ENCODE results near the gene MT2A.
"Not testable (repeated sequence)": the region's sequence is repeated elsewhere in the genome, so short reads cannot be mapped to it uniquely, and the experiment has no call there.

Gene MT2A

DNA sequence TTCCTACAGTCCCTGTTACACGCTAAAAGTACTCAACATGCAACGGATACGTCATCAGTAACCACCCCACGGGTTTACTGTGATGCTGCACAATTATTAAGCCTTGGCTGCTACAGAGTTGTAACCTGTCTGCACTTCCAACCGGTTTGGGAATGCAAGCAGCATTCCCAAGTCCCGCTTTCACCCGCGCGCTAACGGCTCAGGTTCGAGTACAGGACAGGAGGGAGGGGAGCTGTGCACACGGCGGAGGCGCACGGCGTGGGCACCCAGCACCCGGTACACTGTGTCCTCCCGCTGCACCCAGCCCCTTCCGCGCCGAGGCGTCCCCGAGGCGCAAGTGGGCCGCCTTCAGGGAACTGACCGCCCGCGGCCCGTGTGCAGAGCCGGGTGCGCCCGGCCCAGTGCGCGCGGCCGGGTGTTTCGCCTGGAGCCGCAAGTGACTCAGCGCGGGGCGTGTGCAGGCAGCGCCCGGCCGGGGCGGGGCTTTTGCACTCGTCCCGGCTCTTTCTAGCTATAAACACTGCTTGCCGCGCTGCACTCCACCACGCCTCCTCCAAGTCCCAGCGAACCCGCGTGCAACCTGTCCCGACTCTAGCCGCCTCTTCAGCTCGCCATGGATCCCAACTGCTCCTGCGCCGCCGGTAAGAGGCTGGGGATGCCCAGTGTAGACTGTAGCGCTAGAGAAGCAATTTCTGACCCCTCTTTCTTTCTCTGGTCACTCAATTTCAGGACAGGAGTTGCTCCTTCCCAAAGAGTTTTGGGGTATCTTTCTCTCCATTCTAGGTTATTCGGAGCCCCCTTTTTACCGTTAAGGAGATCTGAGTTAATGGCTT, at the start of gene MT2A:
MT2A (plus strand) TSS at position 542 of the 833 bp plus-strand sequence; CDS start at position 614, 72 bp downstream.
- DNase-seq (ENCODE audit: low spot score) = peak; percentile 92

GRCh38 chr16:56559109-56559508, 49.3 kb upstream of the MT2A start:
- DNase-seq (ENCODE audit: low spot score) = no peak

- no peak for DNase-seq (ENCODE audit: low spot score)
These were observed 47.9 kb upstream of the MT2A start for GRCh38 chr16:56560447-56560846.

DNA sequence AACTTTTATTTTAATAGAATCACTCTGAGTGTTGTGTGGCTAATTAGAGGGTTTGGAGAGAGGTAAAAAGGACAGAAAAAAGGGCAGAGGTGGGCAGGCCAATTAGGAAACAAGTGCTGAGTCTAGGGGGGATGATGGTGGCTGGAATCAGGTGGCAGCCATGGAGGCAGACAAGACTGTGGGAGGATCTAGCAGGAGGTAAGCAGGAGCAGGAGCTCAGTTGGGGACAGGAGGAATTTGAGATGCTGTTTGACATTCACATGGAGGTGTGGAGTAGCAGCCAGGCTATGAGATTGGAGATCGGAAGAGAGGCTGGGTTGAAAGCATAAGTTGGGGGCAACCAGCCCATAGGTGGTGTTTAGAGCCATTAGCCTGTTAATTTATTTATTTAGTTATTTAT, 47.3 kb upstream of the MT2A start:
- no peak for DNase-seq (ENCODE audit: low spot score)

- DNase-seq (ENCODE audit: low spot score) = no peak
These were observed 43.4 kb upstream of the MT2A start, which contains the start of gene MT4 for GRCh38 chr16:56564793-56565477. MT4 (plus strand) TSS chr16:56565073; CDS start chr16:56565129, 56 bp downstream.

DNA sequence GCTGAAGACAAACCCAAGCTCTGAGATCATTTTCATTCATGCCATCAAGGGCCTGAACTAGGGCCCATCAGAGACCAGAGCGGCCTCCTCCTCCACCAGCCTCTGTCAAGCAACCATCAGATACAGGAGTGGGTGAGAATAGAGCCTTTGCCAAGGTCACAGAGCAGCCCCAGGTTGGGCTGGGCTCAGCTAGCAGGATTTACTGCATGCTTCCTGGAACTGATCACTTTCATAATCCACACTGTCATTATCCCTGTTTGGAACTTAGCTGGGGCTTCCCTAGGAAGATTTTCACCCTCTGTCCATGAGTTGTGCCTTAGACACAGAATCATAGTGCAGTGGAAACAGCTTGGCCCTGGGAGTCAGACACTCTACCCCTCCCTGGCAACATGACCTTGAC, 38.4 kb upstream of the MT2A start:
- no peak for DNase-seq (ENCODE audit: low spot score)

DNA sequence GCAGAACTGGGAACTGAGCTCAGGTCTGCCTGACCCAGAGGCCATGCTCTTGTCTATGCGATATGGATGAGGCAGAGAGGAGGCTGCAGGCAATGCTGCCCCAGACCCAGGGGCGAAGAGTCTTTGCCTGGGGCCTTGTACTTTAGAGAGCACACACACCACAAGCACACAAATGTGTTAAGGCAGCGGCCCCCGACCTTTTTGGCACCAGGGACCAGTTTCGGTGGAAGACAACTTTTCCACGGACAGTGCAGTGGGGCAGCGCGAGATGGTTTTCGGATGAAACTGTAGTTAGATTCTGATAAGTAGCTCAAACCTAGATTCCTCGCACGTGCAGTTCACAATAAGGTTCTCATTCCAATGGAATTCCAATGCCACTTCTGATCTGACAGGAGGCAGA, 36.9 kb upstream of the MT2A start:
- DNase-seq (ENCODE audit: low spot score) = no peak

DNA sequence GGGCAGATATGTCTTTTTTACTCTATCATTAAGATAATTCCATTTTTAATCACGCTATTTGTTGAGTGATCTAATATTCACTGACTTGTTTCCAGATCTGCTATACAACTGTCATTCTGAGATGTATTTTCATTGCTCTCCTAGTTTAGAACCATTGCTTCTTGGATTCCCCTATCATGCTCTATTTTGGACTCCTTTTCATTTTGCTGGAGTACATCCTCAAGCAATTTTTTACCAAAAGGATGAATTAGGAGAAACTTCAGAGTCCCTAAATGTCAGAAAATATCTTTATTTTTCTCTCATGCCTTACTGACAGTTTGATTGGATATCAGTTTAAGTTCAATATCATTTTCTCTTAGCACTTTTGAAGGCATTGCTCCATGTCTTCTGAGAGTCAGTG, 33.8 kb upstream of the MT2A start:
- no peak for DNase-seq (ENCODE audit: low spot score)

GRCh38 chr16:56576585-56577299, 31.6 kb upstream of the MT2A start:
- peak; percentile 36 for DNase-seq (ENCODE audit: low spot score)

DNA sequence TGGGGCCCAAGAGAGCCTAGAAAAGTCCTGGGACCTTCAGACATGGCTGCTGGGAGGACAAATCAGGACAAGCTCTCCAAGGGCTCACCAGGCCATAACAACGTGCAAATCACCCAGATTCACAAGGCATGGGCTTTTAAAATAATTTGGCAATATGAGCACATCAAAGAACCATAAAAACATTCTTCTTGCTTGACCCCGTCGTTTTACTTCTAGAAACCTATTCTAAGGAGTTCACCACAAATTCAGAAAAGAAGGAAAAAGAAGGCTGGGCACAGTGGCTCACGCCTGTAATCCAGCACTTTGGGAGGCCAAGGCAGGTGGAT, 31.1 kb upstream of the MT2A start:
- no peak for DNase-seq (ENCODE audit: low spot score)

DNA sequence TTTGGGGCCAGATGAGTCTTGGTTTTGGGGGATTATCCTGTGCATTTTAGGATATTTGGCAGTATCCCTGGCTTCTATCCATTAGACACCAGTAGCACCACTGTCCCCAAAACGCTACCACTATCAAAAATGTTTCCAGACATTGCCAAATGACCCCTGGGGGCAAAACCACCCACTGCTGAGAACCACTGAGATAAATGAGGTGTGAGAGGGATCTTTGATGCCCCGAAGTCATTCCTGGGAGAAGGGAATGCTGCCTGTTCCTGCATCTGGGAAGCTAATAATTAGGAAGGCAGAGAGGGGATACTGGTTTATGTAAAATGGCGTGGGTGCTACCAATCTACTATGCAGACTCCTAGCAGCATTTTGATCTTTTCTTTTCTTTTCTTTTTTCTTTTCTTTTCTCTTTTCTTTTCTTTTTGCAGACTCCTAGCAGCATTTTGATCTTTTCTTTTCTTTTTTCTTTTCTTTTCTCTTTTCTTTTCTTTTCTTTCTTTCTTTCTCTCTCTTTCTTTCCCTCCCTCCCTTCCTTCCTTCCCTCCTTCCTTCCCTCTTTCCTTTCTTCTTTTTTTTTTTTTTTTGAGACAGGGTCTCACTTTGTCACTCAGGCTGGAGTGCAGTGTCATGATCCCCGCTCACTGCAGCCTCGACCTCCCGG, 27.9 kb upstream of the MT2A start:
- DNase-seq (ENCODE audit: low spot score) = no peak

DNA sequence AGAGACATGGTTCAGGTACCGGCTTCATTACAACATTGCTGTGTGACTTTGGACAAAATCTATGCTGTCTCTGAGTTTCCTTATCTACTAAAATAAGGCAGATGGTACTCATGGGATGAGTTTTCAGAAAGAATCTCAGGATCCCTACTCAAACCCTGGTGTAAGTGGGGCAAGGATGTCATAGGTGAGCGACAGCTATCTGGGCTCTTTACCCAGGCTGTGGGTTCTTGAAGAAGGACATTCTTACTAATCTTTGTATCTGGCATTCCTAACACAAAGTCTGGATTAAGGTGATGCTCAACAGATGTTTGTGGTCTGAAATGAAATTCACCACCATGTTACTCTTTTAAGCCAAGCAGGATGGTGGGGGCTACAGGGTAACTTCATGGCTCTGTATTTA, 25.5 kb upstream of the MT2A start:
- DNase-seq (ENCODE audit: low spot score) = not testable (repeated sequence)

- DNase-seq (ENCODE audit: low spot score) = no peak
These were observed 24.8 kb upstream of the MT2A start for GRCh38 chr16:56583351-56584168.

DNA sequence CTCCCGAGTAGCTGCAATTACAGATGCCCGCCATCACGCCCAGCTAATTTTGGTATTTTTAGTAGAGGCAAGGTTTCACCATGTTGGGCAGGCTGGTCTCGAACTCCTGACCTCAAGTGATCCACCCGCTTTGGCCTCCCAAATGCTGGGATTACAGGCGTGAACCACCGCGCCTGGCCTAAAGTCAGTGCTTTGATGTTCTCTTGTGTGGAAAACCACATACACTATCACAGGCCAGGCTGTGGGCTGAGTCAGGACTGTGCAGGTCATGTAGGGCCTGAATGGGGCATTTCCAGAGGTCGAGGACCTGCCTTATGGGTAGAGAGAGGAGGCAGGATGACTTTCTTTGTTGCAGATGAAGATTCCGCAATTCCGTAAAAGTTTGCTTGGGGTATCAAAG, 24.1 kb upstream of the MT2A start:
- DNase-seq (ENCODE audit: low spot score) = no peak

- no peak for DNase-seq (ENCODE audit: low spot score)
These were observed 19.6 kb upstream of the MT2A start for GRCh38 chr16:56588781-56589140.

- DNase-seq (ENCODE audit: low spot score) = peak; percentile 72
These were observed 19.0 kb upstream of the MT2A start, which contains the start of gene MT3 for GRCh38 chr16:56589141-56590039. MT3 (plus strand) TSS chr16:56589528; CDS start chr16:56589591, 63 bp downstream.

DNA sequence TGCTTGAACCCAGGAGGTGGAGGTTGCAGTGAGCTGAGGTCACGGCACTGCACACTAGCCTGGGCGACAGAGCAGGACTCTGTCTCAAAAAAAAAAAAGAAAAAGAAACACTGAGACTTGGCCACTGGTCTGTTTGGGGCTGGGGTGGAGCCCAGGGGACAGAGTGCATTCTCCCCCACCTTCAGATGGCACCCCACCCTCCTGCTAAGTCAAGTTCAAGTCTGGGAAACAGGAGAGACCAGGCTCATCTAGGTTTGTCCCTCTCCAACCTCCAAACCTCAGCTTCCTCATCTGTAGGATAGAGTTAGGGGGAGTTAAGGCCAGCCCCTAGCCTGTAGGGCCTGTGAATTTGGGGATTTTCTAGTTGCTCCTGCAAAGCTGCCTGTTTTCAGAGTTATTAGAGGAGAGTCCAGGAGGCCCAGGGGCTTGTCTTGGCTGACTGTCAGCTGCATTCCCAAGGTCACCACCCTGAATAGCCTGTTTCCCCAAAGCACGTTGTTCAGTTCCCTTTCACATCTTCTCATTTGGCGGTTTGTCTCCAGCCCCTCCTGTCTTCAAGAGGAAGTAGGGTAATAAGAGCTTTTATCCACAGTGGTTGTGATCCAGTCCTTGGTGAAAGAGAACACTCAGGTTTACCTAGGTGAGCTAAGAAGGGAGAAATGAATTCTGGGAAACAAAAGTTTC, 16.9 kb upstream of the MT2A start:
- no peak for DNase-seq (ENCODE audit: low spot score)

- DNase-seq (ENCODE audit: low spot score) = no peak
These were observed 14.7 kb upstream of the MT2A start for GRCh38 chr16:56593573-56594291.

DNA sequence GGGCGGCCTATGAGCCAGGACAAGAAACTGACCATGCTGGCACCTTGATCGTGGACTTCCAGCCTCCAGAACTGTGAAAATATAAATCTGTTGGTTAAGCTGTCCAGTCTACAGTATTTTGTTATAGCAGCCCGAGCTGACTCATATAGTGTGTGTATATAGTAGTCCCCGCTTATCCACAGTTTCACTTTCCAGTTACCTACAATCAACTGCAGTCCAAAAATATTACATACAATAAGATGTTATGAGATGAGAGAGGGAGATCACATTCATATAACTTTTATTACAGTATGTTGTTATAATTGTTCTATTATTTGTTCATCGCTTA, 14.1 kb upstream of the MT2A start:
- DNase-seq (ENCODE audit: low spot score) = no peak
